CD4-positive, alpha-beta T cell treated with Interleukin-1 beta for 1 hour (primary cell): ENCODE data around the gene TMEM123.
"Not testable (repeated sequence)": the region's sequence is repeated elsewhere in the genome, so short reads cannot be mapped to it uniquely, and the experiment has no call there.

Experiments used
- DNase-seq, 2 donors: peaks; one replicate each; pipeline ENCODE4 v3.0.0-alpha.2; 2020 to 2022

Gene TMEM123

DNA sequence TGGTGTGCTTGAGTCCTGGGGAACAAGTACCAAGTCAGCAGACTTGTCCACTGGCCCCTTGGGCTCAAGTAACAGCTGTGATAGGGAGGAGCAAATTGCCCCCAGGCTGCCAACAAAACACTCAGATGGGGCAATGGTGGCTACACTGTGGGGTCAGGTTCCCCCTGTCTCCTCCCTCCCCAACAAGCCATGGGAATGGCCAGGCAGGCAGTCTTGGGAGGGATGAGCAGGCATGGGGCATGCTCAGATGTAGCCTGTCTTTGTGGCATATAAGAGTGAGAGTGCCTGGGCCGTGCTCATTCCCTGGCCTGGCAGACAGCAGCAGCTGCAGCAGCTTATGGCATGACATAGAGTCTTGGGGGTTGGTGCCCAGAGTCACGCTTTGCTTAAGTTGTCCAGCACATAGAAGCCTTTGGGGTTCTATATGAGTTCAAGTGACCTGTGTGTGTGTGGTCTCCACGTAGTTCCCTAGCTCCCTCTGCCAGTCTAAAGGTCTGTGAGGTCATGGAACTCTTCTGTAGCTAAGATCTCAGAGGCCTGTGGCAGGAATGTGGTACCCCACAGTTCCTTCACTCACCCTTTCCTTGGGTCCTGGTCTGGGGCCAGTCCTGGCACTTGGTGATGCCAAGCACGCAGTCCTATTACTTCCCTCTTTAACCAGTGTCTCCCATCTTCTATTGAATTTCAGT, 60.9 kb downstream of the TMEM123 start:
- DNase-seq: no peak

DNA sequence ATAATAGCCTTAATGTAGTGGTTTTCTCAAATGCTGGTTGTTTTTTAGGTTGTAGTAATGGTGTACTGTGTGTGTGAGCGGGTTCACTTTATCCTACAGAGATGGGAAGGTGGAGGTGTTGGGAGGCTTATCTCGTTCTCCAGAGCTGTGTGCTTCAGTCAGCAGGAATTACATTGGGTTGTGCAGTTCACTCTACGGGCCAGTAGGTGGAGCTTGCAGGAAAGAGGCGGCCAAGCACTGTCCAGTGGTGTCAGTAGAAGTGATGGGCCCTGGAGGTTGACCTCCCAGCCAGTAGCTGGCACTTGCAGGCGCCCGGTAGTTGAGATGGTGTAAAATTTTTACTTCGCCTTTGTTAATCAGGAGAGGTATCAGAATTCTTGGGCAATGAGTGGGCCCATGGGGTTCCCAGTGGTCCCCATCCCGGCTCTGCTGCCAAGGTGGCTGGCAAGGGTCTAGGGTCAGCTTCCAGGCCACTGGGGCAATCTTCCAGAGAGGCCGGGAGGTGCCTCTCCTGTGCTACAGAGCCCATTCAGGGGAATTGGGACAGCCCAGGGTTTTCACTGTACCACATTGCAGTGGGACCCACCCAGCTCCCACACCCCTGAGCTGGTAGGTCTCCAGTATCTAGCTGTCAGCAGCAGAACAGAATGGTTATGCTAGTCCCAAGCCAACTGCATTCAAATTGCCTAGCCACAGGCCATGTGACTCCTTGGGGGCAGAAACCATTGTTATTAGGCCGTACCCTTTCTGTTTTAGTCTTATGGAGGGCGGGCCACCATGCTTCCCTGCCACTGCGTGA, 61.7 kb downstream of the TMEM123 start:
- DNase-seq: peak; percentile 65 to 66

DNA sequence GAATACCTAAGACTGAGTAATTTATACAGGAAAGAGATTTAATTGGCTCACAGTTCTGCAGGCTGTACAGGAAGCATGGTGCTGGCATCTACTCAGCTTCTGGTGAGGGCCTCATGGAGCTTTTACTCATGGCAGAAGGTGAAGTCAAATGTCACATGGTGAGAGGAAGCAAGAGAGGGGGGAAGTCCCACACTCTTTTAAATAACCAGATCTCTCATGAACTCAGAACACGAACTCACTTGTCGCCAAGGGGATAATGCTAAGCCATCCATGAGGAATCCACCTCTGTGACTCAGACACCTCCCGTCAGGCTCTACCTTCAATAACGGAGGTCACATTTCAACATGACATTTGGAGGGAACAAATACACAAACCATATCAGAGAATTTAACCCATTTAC, 63.3 kb downstream of the TMEM123 start:
- no peak for DNase-seq

DNA sequence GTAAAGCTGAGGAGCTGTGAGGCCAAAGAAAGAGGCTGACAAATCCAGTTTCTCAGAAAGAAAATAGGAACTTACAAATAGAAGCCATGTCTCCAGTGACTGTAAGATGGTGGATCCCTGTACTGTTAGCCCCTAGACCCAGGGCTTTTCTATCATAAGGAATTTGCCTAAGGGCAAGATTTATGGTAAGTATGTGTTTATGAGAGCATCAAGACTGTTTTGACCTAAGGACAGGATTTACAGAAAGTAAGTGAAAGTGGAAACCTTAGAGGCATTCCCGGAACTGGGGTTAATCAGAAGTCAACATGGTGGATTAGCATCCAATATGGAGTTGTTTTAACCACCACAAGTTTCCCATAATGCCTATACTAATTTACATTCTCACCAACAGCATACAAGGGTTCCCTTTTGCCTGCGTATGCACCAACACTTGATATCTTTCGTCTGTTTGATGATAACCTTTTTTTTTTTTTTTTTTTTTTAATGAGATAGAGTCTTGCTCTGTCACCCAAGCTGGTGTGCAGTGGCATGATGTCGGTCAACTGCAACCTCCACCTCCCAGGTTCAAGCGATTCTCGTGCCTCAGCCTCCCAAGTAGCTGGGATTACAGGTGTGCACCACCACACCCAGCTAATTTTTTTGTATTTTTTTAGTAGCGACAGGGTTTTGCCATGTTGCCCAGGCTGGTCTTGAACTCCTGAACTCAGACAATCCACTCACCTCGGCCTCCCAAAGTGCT, 65.4 kb downstream of the TMEM123 start:
- no peak for DNase-seq

DNA sequence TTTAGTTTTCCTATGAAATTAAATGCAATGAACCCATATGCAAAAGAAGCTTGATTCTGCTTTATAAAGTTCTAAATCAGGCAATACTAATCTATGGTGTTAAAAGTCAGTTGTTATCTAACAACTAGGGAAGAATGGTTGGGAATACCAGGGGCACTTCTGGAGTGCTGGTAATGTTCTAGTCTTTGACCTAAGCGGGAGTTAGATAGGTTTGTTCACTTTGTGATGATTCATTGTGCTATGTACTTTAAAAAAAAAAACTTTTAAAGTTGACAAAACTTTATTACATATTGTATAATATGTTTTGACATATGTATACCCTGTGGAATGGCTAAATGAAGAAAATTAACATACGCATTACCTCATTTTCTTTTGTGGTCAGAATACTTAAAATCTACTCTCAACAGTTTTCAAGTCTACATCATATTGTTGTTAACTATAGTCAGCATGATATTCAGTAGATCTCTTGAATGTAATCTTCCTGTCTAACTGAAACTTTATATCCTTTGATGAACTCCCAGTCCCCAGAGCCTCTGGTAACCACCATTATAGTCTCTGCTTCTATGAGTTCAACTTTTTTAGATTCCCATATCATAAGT, 66.3 kb downstream of the TMEM123 start:
- no peak for DNase-seq

DNA sequence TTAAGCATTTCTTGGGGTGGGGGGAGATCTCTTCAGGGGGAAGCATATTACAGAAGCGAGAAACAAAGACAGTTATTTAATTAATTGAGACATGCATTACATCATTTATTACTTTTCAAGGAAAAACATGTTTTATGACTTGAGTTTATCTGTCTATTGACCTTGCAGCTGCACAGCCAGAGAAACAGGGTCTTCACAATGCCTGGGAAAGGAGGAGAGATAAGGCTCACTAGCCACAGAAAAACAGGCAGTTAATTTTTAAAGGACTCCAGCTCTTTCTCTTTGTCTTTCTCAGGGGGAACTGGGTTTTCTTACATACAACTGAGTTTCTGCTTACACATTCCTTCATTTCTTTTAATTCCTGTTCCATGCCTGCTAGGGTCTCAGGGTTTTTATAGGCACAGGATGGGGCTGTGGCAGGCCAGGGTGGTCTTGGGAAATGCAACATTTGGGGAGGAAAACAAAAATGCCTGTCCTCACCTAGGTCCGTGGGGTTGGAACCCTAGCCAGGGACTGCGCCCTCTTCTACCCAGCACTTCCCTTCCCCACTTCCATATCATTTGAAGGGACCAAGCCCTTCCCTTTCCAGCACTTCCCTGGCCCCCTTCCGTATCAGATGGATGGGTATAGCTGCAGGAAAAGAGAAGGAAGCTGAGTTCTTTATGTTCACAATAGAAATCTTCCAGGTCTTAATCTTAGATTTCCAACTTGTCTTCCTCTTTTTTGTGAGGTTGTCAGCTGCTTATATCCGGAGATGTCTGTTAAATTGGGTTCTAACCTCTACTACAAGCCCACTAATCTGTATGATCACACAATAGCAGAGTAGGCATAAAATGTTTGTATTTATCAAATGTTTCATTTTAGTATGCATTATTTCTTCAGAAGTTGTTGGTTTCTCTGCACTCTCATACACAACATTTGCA, 67.2 kb downstream of the TMEM123 start:
- no peak for DNase-seq

DNA sequence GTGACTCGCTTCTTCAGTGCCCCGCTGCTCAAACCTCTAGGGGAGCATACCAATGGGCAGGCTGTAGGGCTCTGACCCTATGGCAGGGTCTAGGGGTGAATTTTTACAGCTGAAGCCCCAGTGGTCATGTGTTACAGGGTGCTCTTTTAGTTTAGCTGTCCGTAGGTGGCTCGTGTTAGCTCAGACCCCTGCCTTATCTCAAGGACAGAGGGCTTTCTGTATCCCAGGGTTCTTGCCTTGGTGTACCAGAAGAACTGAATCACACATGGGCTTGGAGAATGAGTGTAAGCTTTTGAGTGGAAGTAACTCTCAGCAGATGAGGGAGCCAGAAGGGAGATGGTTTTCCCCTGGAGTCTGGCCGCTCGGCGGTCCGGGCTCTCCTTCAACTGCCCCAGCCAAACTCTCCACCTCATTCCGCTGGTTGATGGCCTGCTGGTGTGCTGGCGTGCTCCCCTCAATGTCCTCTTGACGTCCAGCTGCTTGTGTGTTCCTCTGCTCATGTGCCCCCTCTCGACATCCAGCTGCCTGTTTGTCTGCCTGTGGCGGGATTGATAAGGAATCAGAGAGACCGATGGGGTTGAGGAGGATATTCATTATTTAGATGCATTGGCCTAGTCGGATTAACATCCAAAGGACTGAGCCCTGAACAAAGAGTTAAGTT, 68.0 kb downstream of the TMEM123 start:
- DNase-seq: no peak

DNA sequence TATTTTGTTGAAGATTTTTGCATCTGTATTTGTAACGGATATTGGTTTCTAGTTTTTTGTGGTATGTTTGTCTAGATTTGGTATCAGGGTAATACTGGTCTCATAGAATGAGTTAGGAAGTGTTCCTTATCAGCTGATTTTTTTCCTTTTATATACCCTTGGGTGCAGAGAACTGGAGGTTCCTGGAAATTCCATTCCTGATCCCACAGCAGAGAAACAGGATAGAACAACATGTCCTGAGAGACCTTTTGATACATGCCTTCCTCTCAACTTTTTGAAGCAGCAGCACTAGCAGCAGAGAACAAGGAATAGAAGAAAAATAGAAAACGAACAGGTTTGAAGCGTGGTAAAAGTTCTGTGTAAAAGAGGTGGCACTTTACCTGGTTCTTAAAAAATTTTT, 68.7 kb downstream of the TMEM123 start:
- no peak for DNase-seq

DNA sequence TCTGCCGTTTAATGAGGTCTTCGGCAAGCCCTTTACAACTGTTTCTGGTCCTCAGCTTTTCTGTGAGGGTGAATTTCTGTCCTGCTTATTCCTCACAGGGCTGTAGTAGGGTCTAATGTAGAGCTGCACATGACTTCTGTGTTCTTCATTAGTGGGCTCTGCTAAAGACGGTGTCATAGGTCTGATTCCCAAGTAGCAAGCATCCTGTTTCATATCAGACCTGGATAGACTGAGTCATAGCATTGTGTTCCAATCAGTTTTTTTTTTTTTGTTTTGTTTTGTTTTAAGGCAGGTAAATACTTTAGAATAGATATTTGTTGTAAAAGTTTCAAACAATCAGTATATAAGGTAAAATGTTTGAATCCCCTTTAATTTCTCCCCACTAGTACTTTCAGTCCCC, 70.2 kb downstream of the TMEM123 start:
- no peak for DNase-seq

DNA sequence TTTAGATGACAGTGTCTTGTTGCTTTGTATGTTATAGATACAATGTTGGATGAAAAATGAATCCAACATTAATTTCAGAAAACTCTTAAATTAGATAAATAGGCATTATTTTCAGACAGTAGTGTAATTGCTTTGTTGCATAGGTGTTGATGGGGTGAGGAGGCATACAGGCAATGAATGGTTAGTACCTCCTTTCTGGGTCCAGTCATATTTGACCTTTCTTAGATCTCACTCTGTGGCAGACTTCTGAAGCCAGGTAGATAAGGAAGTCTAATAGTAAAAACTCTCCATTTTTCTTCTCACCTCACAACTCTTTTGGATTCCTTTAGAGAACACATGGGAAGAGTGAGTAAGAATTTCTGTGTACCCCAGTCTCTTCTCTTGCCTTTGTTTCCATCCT, 73.7 kb downstream of the TMEM123 start:
- DNase-seq: no peak

DNA sequence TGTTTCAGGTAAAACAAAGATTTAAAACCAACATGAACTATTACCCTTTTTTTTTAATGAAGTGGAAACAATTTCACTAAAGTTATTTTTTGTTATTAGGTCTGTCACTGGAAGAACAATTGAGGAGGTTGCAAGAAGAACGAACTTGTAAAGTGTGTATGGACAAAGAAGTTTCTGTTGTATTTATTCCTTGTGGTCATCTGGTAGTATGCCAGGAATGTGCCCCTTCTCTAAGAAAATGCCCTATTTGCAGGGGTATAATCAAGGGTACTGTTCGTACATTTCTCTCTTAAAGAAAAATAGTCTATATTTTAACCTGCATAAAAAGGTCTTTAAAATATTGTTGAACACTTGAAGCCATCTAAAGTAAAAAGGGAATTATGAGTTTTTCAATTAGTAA, 74.7 kb downstream of the TMEM123 start:
- DNase-seq: no peak

DNA sequence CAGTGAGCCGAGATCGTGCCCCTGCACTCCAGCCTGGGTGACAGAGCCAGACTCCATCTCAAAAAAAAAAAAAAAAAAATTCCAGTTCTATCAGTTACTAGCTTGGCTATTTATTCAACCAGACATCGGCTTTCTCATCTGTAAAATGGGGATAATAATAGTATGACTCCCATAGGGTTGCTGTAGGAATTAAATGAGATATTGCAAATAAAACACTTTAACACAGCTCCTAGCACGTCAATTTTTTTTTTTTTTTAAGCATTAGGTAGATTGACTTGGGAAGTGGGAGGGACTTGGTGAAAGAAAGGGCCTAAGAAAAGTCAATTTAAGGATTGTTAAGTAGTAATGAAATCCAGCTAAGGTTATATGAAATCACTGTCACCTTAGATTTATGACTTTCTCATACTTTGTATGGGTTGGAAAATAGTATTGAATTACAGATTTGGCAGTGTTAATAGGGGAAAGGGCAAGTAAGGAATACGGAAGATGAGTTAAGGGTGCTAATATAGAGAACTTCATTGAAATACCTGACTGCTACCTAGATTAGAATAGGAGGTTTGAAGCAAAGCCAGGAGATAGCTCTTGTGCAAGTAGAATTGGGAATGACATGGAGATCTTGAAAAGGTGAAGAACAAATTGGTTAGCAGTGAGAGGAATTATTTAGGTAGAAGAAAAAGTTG, 76.7 kb downstream of the TMEM123 start:
- no peak for DNase-seq

DNA sequence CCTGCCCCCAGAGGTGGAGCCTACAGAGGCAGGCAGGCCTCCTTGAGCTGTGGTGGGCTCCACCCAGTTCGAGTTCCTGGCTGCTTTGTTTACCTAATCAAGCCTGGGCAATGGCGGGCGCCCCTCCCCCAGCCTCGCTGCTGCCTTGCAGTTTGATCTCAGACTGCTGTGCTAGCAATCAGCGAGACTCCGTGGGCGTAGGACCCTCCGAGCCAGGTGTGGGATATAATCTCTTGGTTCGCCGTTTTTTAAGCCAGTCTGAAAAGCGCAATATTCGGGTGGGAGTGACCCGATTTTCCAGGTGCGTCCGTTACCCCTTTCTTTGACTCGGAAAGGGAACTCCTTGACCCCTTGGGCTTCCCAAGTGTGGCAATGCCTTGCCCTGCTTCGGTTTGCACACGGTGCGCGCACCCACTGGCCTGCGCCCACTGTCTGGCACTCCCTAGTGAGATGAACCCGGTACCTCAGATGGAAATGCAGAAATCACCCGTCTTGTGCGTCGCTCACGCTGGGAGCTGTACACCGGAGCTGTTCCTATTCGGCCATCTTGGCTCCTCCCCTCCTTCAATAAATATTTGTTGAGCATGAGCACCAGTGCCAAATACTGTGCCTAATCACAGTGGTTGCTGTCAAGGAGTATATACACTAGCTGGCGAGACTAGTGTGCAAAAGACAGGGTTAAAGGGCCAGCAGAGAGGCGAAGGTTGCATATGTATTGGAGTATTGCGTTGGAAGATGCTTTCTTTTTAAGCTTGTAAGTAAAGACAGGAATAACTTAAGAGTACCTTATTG, 77.7 kb downstream of the TMEM123 start:
- DNase-seq: not testable (repeated sequence)

DNA sequence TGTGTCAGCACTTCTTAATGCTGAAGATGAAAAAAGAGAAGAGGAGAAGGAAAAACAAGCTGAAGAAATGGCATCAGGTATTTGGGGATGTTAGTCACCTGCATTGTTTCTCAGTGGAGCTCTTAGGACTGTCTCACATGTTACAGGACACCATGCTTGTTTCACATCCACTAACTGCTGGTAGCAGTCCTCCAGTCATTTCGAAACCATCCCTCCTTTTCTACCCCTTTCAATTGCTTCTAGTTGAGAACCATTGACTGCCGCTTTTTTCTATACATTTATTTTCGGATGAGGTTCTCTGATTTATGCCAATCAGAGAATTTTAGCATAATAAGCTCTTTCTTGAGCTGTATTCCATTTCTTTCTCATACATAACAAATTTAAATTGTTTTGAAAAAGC, 84.1 kb downstream of the TMEM123 start:
- no peak for DNase-seq

DNA sequence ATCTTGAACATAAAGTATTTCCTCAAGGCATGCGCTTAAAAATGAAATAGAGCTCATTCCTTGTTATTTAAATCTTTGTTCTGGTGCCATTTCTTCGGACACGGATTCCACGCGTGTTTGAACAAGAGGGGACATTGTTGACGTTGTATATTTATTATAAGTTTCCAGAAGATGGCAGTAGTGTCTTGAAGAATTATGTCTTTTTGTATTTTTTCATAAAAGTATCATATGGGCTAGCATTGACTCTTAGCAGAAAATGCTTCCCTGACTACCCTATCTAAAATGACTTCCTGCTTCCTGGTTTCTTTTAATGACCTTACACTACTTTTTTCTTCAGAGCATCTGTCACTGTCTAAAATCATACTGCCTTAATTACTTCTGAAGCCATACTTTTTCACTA, 85.2 kb downstream of the TMEM123 start:
- peak in 1 of 2 donors; percentile 39 for DNase-seq

DNA sequence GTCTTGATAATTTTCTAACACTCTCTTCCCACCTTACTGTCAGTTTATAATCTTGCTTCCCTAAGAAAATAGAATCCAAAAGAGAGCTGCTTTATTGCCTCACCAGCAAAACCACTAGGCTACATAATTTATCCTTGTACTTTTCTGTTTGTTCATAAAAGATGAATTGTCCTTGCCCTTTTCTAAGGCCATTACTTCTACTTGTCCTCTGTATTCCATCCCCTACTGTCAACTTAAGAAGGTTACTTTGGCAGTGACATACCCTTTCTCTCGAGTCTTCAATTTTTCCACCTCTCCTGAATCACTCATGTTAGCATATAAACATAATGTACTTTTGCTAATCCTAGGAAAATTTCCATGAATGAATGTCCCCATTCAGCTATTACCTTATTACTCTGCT, 87.6 kb downstream of the TMEM123 start:
- no peak for DNase-seq

DNA sequence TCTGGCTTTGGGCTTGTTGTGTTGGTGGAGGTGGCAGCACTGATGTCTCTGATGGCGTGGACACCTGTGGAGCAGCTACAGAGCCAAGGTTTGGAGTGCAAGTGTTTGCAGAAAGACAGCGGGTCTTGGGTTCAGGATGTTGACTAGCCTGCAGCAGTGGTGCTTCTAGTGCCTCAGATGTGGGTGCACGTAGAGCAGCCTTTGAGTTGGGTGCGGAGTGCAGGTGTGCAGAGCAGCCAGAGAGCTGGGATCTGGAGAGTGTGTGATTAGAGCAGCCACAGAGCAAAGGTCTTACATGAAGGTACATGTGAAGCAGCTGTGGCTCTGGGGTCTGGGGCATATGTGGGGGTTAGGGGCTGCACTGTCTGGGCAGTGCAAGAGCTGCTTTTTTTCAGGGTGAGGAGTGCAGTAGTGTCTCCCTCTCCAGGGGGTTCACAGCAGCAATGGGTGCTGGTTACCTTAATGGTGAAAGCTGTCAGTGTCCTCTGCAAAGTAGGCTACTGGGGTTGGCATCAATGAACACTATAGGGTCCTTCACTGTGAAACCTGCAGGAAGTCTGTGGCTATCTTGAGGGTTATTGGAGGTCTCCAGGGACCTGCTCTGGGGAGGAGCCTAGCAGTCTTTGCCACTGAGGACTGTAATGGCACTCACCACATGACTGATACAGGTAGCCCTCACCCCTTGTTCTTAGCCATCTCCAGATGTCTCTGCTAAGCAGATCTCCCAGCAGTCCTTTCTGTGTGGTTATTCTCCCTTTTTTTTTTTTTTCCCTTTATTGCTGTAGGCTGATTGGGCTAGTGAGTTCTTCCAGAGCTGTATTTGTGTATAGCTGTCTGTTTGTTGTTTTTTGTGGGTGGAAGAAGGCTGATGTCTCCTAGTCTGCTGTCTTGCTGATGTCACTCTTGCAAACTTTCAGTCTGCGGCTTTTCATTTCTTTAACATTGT, 91.2 kb downstream of the TMEM123 start:
- DNase-seq: peak; percentile 46 to 63

DNA sequence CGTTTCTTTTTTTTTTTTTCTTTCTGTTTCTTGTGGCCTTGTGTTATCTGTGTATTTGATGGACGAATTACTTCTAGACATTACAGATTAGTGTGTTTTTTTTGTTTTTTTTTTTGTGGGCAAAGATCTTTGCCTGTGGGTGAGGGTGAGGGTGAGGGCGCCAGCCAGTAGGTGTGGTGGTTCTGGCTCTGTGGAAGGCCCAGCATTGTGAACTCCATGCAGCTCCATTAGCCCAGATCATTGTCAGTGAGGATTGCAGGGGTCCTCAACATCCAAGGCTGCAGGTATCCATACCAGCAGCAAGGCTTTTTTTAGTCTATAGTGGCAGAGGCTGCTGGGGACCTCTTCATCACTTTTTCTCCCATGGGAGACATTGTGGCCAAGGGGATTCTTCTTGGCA, 91.9 kb downstream of the TMEM123 start:
- peak; percentile 26 to 31 for DNase-seq

DNA sequence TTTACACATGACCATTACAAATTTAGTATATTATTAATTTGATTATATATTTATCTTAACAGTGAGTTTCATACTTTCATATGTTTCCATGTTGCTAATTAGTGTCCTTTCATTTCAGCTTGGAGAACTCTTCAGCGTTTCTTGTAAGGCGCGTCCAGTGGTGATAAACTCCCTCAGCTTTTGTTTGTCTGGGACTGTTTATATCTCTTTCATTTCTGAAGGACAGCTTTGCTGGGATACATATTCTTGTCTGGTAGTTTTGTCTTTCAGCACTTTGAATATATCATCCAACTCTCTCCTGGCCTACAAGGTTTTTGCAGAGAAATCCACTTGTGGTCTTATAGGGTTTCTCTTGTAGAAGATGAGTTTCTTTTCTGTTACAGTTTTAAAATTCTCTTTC, 93.2 kb downstream of the TMEM123 start:
- no peak for DNase-seq
